ENCODE results near the gene CARHSP1.

CARHSP1 gene

GRCh38 chr16:8867216-8867931, 1.4 kb downstream of the CARHSP1 start:
- POLR2A ChIA-PET: interaction anchor here (0.6 kb wide), 1 partner anchor 224 kb away, joined by 5 read pairs; the partner anchor contains the start of gene HAPSTR1

GRCh38 chr16:8866884-8867215, 2.0 kb downstream of the CARHSP1 start:
- no peak for DNase-seq (ENCODE audit: extremely low spot score)
- TF ChIP-seq CTCF (IDR thresholded peaks at IDR 0.05; ENCODE audit: control extremely low read depth, extremely low read depth, low read depth, missing control alignments): no peak
- ChIA-PET CTCF (interaction anchor here (2.1 to 10.1 kb wide), 2 partner anchors 13 to 18 kb away, joined by 7 to 165 read pairs; partner anchors contain the start of gene LITAFD), POLR2A (interaction anchor here (0.6 kb wide), 1 partner anchor 224 kb away, joined by 5 read pairs; the partner anchor contains the start of gene HAPSTR1)

More at GRCh38 chr16:8867216-8867931, 1.4 kb downstream of the CARHSP1 start:
- CTCF ChIA-PET: interaction anchor here (2.1 to 10.1 kb wide), 2 partner anchors 13 to 18 kb away, joined by 7 to 165 read pairs; partner anchors contain the start of gene LITAFD
- DNase-seq (ENCODE audit: extremely low spot score): no peak
- no peak for TF ChIP-seq CTCF (IDR thresholded peaks at IDR 0.05; ENCODE audit: control extremely low read depth, extremely low read depth, low read depth, missing control alignments)

GRCh38 chr16:8866118-8866883, 2.5 kb downstream of the CARHSP1 start:
- no peak for DNase-seq (ENCODE audit: extremely low spot score)
- CTCF ChIA-PET: interaction anchor here (2.1 kb wide), 1 partner anchor 12 kb away, joined by 7 read pairs; no protein-coding TSS in a partner anchor
- no peak for TF ChIP-seq CTCF (IDR thresholded peaks at IDR 0.05; ENCODE audit: control extremely low read depth, extremely low read depth, low read depth, missing control alignments)
- POLR2A ChIA-PET: no interaction called here

- POLR2A ChIA-PET: no interaction called here
- TF ChIP-seq CTCF (IDR thresholded peaks at IDR 0.05; ENCODE audit: control extremely low read depth, extremely low read depth, low read depth, missing control alignments): no peak
- DNase-seq (ENCODE audit: extremely low spot score): no peak
- CTCF ChIA-PET: interaction anchor here (1.0 to 2.1 kb wide), 3 partner anchors 9 to 82 kb away, joined by 4 to 7 read pairs (median 6); no protein-coding TSS in a partner anchor
These were observed 3.5 kb downstream of the CARHSP1 start for GRCh38 chr16:8865145-8865882.

- DNase-seq (ENCODE audit: extremely low spot score): no peak
- CTCF ChIA-PET: interaction anchor here (1.0 to 2.0 kb wide), 4 partner anchors 9 to 83 kb away, joined by 4 to 6 read pairs (median 6); no protein-coding TSS in a partner anchor
- POLR2A ChIA-PET: interaction anchor here (0.6 kb wide), 1 partner anchor 241 kb away, joined by 5 read pairs; no protein-coding TSS in a partner anchor
- TF ChIP-seq CTCF (IDR thresholded peaks at IDR 0.05; ENCODE audit: control extremely low read depth, extremely low read depth, low read depth, missing control alignments): no peak
These were observed 4.2 kb downstream of the CARHSP1 start for GRCh38 chr16:8864480-8865110.

Data from GM10248 (cell line).